ENCODE results near the gene CHRM5.

CHRM5 gene

GRCh38 chr15:34009656-34010055 lies 41.4 kb downstream of the CHRM5 start:
- H3K4me3 ChIP-seq (ENCODE audit: low read length): no peak overlapping the region
- DNase-seq (ENCODE audit: low read depth): no peak
- TF ChIP-seq, protein P1, sequence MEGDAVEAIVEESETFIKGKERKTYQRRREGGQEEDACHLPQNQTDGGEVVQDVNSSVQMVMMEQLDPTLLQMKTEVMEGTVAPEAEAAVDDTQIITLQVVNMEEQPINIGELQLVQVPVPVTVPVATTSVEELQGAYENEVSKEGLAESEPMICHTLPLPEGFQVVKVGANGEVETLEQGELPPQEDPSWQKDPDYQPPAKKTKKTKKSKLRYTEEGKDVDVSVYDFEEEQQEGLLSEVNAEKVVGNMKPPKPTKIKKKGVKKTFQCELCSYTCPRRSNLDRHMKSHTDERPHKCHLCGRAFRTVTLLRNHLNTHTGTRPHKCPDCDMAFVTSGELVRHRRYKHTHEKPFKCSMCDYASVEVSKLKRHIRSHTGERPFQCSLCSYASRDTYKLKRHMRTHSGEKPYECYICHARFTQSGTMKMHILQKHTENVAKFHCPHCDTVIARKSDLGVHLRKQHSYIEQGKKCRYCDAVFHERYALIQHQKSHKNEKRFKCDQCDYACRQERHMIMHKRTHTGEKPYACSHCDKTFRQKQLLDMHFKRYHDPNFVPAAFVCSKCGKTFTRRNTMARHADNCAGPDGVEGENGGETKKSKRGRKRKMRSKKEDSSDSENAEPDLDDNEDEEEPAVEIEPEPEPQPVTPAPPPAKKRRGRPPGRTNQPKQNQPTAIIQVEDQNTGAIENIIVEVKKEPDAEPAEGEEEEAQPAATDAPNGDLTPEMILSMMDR (IDR thresholded peaks at IDR 0.05; ENCODE audit: insufficient read depth, low read depth, low read length, missing control alignments): no peak

DNA sequence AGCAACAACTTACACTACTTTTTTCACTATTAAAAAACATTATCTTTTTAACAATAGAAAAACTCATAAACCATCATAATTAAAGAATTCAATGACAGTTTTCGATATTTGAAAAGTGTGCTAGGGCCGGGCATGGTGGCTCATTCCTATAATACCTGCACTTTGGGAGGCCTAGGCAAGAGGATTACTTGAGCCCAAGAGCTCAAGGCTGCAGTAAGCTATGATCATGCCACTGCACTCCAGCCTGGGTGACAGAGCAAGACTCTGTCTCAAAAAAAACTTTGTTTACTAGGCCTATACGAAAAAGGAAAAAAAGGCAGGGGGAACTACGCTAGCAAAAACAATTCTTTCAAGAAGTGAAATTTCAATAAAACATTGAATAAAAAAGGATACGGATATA lies 42.6 kb downstream of the CHRM5 start:
- no peak for DNase-seq (ENCODE audit: low read depth)
- no peak overlapping the region for H3K4me3 ChIP-seq (ENCODE audit: low read length)
- TF ChIP-seq, protein P1 (IDR thresholded peaks at IDR 0.05; ENCODE audit: insufficient read depth, low read depth, low read length, missing control alignments): no peak

DNA sequence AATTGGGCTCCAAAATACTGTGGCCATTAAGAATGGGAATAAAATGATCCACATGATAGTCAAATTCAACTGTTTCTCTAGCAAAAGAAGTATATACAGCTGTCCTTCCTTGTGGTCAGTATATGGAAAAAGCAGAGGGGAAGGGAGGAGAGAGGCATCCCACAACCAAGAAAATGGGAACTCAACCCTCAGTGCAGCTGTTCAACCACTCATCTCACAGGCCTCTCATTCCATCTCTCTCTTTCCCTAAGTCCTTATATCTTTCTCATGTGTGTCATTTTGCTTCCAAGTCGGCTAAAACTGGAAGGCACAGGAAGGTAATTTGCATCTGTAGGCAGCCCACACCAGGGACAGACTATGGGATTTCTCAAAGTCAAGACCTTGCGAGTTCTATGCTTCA lies 43.2 kb downstream of the CHRM5 start:
- no peak for DNase-seq (ENCODE audit: low read depth)
- TF ChIP-seq, protein P1 (IDR thresholded peaks at IDR 0.05; ENCODE audit: insufficient read depth, low read depth, low read length, missing control alignments): no peak
- H3K4me3 ChIP-seq (ENCODE audit: low read length): no peak overlapping the region

DNA sequence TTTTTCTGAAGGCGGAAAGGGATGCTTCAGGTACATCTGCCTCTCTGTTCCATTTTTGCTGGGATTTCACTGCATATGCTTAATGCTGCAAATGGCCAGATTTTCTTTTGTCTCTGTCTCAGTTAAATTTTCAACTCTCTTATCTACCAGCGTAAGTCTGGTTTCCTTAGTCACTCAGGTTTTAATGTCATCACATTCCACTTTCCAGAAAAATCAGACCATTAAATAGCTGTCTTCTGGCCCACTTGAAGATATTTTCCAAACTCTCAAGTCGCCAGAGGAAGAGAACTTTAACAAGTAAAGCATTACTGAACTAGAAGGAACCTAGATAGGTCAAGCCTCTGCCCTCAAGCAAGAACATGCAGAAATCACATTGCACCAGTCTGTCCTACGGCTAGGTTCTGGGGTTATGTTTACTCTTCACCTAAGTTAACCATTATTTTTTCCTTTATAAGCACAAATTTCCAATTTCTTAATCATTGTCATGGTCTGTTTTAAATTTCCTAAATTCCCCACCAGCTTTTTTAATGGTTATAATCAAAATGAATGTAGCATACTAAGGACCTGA lies 44.2 kb downstream of the CHRM5 start:
- no peak overlapping the region for H3K4me3 ChIP-seq (ENCODE audit: low read length)
- TF ChIP-seq, protein P1 (IDR thresholded peaks at IDR 0.05; ENCODE audit: insufficient read depth, low read depth, low read length, missing control alignments): no peak
- DNase-seq (ENCODE audit: low read depth): no peak

DNA sequence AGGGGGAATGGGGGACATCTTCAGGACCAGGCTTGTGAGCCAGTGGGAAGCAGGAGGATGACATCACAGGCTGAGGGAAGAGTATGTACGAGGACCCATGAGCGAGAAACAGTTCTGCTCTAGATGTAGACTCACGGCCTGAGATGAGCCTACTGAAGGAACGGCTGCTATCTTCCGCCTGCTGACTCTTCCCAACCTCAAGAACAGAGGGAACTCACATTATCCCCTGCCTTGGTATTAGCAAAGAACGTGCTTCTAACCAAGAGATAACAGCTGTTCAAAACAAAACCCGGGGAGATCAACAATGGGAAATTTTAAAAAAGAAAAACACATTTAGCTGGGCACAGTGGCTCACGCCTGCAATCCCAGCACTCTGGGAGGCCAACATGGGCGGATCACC lies 45.4 kb downstream of the CHRM5 start:
- TF ChIP-seq, protein P1 (IDR thresholded peaks at IDR 0.05; ENCODE audit: insufficient read depth, low read depth, low read length, missing control alignments): no peak

GRCh38 chr15:34014556-34014955 lies 46.3 kb downstream of the CHRM5 start:
- DNase-seq (ENCODE audit: low read depth): no peak

More for the DNA sequence above, 45.4 kb downstream of the CHRM5 start:
- H3K4me3 ChIP-seq (ENCODE audit: low read length): no peak overlapping the region
- DNase-seq (ENCODE audit: low read depth): no peak

More at GRCh38 chr15:34014556-34014955, 46.3 kb downstream of the CHRM5 start:
- TF ChIP-seq, protein P1 (IDR thresholded peaks at IDR 0.05; ENCODE audit: insufficient read depth, low read depth, low read length, missing control alignments): no peak
- H3K4me3 ChIP-seq (ENCODE audit: low read length): no peak overlapping the region
